ENCODE data around the gene FLOT1. TPM values are rescaled to one million over a fixed set of nuclear protein-coding genes. Genes with fewer than 3 reads are reported as not detected.

Gene FLOT1
- total and polyA plus RNA-seq, 2 of the 13 experiments (the other 11 are each of a cell fraction or from before 2014, with no cell fraction given): 82.3 to 130 TPM

GRCh38 chr6:30678964-30679726 is 63.3 kb downstream of the FLOT1 start (continued):
- TF ChIP-seq ZFAT (CRISPR knock-in tag; conservative IDR thresholded peaks at IDR 0.05): no peak
- TF ChIP-seq KDM5A (IDR thresholded peaks at IDR 0.05; ENCODE audit: borderline replicate concordance, low read length): no peak
- no peak for TF ChIP-seq ZNF563 (CRISPR knock-in tag; IDR thresholded peaks at IDR 0.05)
- peak; percentile 66; the same call in 1 of the 2 replicates for TF ChIP-seq ZNF775 (CRISPR knock-in tag; IDR thresholded peaks at IDR 0.05; ENCODE audit: borderline replicate concordance)
- 0 out of 2 replicates have a peak, but pooled peaks have one; percentile 48 for TF ChIP-seq ZNF546 (CRISPR knock-in tag; conservative IDR thresholded peaks at IDR 0.05)
- TF ChIP-seq TRIM24 (CRISPR knock-in tag; IDR thresholded peaks at IDR 0.05): no peak
- TF ChIP-seq FLYWCH1 (CRISPR knock-in tag; IDR thresholded peaks at IDR 0.05): no peak
- TF ChIP-seq ZNF652 (CRISPR knock-in tag; IDR thresholded peaks at IDR 0.05; ENCODE audit: borderline replicate concordance, low read depth): no peak
- no peak for TF ChIP-seq NAIF1 (CRISPR knock-in tag; IDR thresholded peaks at IDR 0.05; ENCODE audit: borderline replicate concordance)
- no peak for TF ChIP-seq ZNF879 (CRISPR knock-in tag; IDR thresholded peaks at IDR 0.05)
- peak; percentile 76 for TF ChIP-seq ERF (CRISPR knock-in tag; IDR thresholded peaks at IDR 0.05)
- no peak for TF ChIP-seq ZSCAN20 (CRISPR knock-in tag; IDR thresholded peaks at IDR 0.05; ENCODE audit: borderline replicate concordance)
- TF ChIP-seq CENPBD1 (CRISPR knock-in tag; IDR thresholded peaks at IDR 0.05; ENCODE audit: borderline replicate concordance, low read depth): no peak
- TF ChIP-seq ZBTB37 (CRISPR knock-in tag; IDR thresholded peaks at IDR 0.05): no peak; the same call in 1 of the 2 replicates
- no peak for TF ChIP-seq ZNF441 (CRISPR knock-in tag; IDR thresholded peaks at IDR 0.05; ENCODE audit: borderline replicate concordance)
- no peak; the same call in 1 of the 2 replicates for TF ChIP-seq SIN3A (IDR thresholded peaks at IDR 0.05; ENCODE audit: borderline replicate concordance, low read depth, low read length)
- peak; percentile 51 for TF ChIP-seq ASH2L (IDR thresholded peaks at IDR 0.05; ENCODE audit: insufficient read length, low read depth, low read length)
- TF ChIP-seq SMARCC2 (IDR thresholded peaks at IDR 0.05): no peak
- no peak for TF ChIP-seq NCOA5 (CRISPR knock-in tag; IDR thresholded peaks at IDR 0.05)
- no peak for TF ChIP-seq TRIM22 (IDR thresholded peaks at IDR 0.05)
- 0 out of 2 replicates have a peak, but pooled peaks have one; percentile 69 for TF ChIP-seq KLF6 (CRISPR knock-in tag; IDR thresholded peaks at IDR 0.05)
- no peak for TF ChIP-seq FOXK2 (IDR thresholded peaks at IDR 0.05)
- TF ChIP-seq RCOR2 (CRISPR knock-in tag; IDR thresholded peaks at IDR 0.05): peak; percentile 62; the same call in 1 of the 2 replicates
- TF ChIP-seq PLRG1 (conservative IDR thresholded peaks at IDR 0.05): no peak
- TF ChIP-seq NR0B2 (CRISPR knock-in tag; IDR thresholded peaks at IDR 0.05): peak; percentile 57; the same call in 1 of the 2 replicates
